HEK293 (cell line): ENCODE measurements around the gene VAV2.
A peak's percentile ranks its signal among the peaks of the same experiment; 100 is the strongest.
"Not testable (repeated sequence)": the region's sequence is repeated elsewhere in the genome, so short reads cannot be mapped to it uniquely, and the experiment has no call there.

Experiments
- CTCF ChIA-PET: fragments of 350-600 bp; formaldehyde crosslinking; extraction: SDS; loops from one replicate; lab custom pipeline; 2021; ENCODE audit warnings: antibody characterized with exemption; lab: Yijun Ruan, JAX
- POLR2A ChIA-PET: fragments of 300-600 bp; formaldehyde crosslinking; extraction: SDS; loops from one replicate; lab custom pipeline; 2020; ENCODE audit warnings: antibody characterized with exemption, inconsistent platforms; lab: Yijun Ruan, JAX
- H3K27ac ChIP-seq: fragments of 200-500 bp; sonication (Bioruptor generic); 2 replicates; pipeline ENCODE4 v1.5.1; 2014; ENCODE audit warnings: low read depth, low read length, control low read depth, inconsistent platforms; ENCODE audit errors: extremely low read depth
- H3K36me3 ChIP-seq, 2 experiments: fragments of 200-500 bp in 1 of 2; sonication (Bioruptor generic) in 1 of 2; 1 replicate in 1 of 2; 2 replicates in 1 of 2; pipeline ENCODE4 v1.5.1; 2014 to 2017; ENCODE audit warnings: inconsistent platforms in 2 of 2, low read length in 2 of 2; ENCODE audit not compliant: control insufficient read depth in 2 of 2, insufficient read depth in 1 of 2
- H3K4me1 ChIP-seq: fragments of 200-500 bp; sonication (Bioruptor generic); 2 replicates; pipeline ENCODE4 v1.5.1; 2014; ENCODE audit warnings: mild to moderate bottlenecking, low read length, inconsistent platforms; ENCODE audit not compliant: control insufficient read depth, insufficient read depth
- H3K4me3 ChIP-seq: 2 replicates; pipeline ENCODE4 v1.5.1; 2011; ENCODE audit warnings: low read depth, mild to moderate bottlenecking, control low read depth, low read length, moderate library complexity
- H3K9me3 ChIP-seq: fragments of 200-500 bp; sonication (Bioruptor generic); 2 replicates; pipeline ENCODE4 v1.5.1; 2014; ENCODE audit warnings: low read depth, low read length, inconsistent platforms; ENCODE audit not compliant: control insufficient read depth, insufficient read depth
- EGR2 ChIP-seq: fragments of 450-650 bp; formaldehyde crosslinking; IDR thresholded peaks from 2 replicates; pipeline ENCODE4 v1.5.1; 2016; ENCODE audit warnings: low read depth, missing biosample characterization, missing genetic modification characterization
- WT1 ChIP-seq: fragments of 450-650 bp; formaldehyde crosslinking; IDR thresholded peaks from 2 replicates; pipeline ENCODE4 v1.5.1; 2016; ENCODE audit warnings: missing biosample characterization, missing genetic modification characterization
- YY2 ChIP-seq: fragments of 450-650 bp; formaldehyde crosslinking; IDR thresholded peaks from 2 replicates; pipeline ENCODE4 v1.5.1; 2016; ENCODE audit warnings: missing biosample characterization, missing genetic modification characterization
- ZNF112 ChIP-seq: fragments of 450-650 bp; formaldehyde crosslinking; IDR thresholded peaks from 2 replicates; pipeline ENCODE4 v1.5.0; 2017; ENCODE audit warnings: missing biosample characterization, missing genetic modification characterization
- ZNF16 ChIP-seq: fragments of 450-650 bp; formaldehyde crosslinking; IDR thresholded peaks from 2 replicates; pipeline ENCODE4 v1.5.1; 2016; ENCODE audit warnings: low read depth, missing biosample characterization, missing genetic modification characterization
- ZNF248 ChIP-seq: fragments of 450-650 bp; formaldehyde crosslinking; IDR thresholded peaks from 2 replicates; pipeline ENCODE4 v1.5.1; 2017; ENCODE audit warnings: missing biosample characterization, missing genetic modification characterization
- ZNF302 ChIP-seq: fragments of 450-650 bp; formaldehyde crosslinking; IDR thresholded peaks from 2 replicates; pipeline ENCODE4 v1.5.1; 2016; ENCODE audit warnings: missing biosample characterization, missing genetic modification characterization, low read depth
- ZNF423 ChIP-seq: fragments of 450-650 bp; formaldehyde crosslinking; IDR thresholded peaks from 2 replicates; pipeline ENCODE4 v1.5.1; 2016; ENCODE audit warnings: missing biosample characterization, missing genetic modification characterization
- ZNF621 ChIP-seq: fragments of 450-650 bp; formaldehyde crosslinking; IDR thresholded peaks from 2 replicates; pipeline ENCODE4 v1.5.1; 2017; ENCODE audit warnings: missing biosample characterization, missing genetic modification characterization
- ZNF670 ChIP-seq: fragments of 450-650 bp; formaldehyde crosslinking; IDR thresholded peaks from 2 replicates; pipeline ENCODE4 v1.5.1; 2016; ENCODE audit warnings: missing biosample characterization, missing genetic modification characterization, low read depth
- TF ChIP-seq, protein P1 (sequence below): fragments of 450-650 bp; formaldehyde crosslinking; IDR thresholded peaks from 2 replicates; pipeline ENCODE4 v1.5.1; 2016; ENCODE audit warnings: missing biosample characterization, missing genetic modification characterization, low read depth
- TF ChIP-seq, protein P2 (sequence below): fragments of 450-650 bp; formaldehyde crosslinking; IDR thresholded peaks from 2 replicates; pipeline ENCODE4 v1.5.1; 2016; ENCODE audit warnings: missing biosample characterization, missing genetic modification characterization
- TF ChIP-seq, protein P3 (sequence below): sonication (generic); formaldehyde crosslinking; IDR thresholded peaks from 2 replicates; pipeline ENCODE4 v1.8.1; 2022; ENCODE audit warnings: mild to moderate bottlenecking, moderate library complexity, missing genetic modification reagents
- TF ChIP-seq, protein P4 (sequence below): fragments of 450-650 bp; formaldehyde crosslinking; IDR thresholded peaks from 2 replicates; pipeline ENCODE4 v1.5.1; 2016; ENCODE audit warnings: missing biosample characterization, missing genetic modification characterization
- TF ChIP-seq, protein P5 (sequence below): fragments of 450-650 bp; formaldehyde crosslinking; IDR thresholded peaks from 2 replicates; pipeline ENCODE4 v1.5.1; 2016; ENCODE audit warnings: missing biosample characterization, missing genetic modification characterization

The VAV2 gene

DNA sequence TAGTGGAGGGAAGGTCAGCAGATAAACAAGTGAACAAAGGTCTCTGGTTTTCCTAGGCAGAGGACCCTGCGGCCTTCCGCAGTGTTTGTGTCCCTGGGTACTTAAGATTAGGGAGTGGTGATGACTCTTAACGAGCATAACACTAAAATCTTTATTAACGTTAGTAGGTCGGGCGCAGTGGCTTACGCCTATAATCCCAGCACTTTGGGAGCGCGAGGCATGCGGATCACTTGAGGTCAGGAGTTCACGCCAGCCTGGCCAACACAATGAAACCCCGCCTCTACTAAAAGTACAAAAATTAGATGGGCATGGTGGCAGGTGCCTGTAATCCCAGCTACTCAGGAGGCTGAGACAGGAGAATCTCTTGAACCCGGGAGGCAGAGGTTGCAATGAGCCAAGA, 96.1 kb downstream of the VAV2 start:
- CTCF ChIA-PET, H3K9me3 ChIP-seq, H3K4me3 ChIP-seq, H3K27ac ChIP-seq, POLR2A ChIA-PET, H3K36me3 ChIP-seq, H3K4me1 ChIP-seq: not testable (repeated sequence)
- peak; percentile 31; the same call in 1 of the 2 replicates for TF ChIP-seq WT1 (tag by site-specific recombination)

DNA sequence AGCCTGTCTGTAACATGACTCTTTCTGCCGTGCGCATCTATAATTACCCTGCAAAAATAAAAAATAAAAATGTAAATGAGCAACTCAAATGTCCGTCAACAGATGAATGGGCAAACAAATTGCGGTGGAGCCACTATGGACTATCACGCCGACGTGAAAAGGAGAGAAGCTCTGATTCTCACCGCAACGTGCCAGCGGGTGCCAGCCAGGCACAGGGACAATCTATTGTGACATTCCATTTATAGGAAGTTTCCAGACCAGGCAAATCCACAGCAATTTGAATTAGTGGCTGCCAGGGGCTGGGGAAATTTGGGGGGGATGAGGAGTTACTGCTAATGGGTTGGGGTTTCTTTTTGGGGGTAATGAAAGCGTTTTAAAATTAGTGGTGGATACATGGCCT, 96.8 kb downstream of the VAV2 start:
- Histone ChIP-seq H3K36me3 (no peaks in the 10 kb centered on the region), H3K4me1 (no peaks in the 10 kb centered on the region), H3K4me3 (no peak overlapping the region), H3K27ac (no peak overlapping the region), H3K9me3 (no peaks in the 10 kb centered on the region)
- CTCF ChIA-PET: no interaction called here
- TF ChIP-seq, protein P1, sequence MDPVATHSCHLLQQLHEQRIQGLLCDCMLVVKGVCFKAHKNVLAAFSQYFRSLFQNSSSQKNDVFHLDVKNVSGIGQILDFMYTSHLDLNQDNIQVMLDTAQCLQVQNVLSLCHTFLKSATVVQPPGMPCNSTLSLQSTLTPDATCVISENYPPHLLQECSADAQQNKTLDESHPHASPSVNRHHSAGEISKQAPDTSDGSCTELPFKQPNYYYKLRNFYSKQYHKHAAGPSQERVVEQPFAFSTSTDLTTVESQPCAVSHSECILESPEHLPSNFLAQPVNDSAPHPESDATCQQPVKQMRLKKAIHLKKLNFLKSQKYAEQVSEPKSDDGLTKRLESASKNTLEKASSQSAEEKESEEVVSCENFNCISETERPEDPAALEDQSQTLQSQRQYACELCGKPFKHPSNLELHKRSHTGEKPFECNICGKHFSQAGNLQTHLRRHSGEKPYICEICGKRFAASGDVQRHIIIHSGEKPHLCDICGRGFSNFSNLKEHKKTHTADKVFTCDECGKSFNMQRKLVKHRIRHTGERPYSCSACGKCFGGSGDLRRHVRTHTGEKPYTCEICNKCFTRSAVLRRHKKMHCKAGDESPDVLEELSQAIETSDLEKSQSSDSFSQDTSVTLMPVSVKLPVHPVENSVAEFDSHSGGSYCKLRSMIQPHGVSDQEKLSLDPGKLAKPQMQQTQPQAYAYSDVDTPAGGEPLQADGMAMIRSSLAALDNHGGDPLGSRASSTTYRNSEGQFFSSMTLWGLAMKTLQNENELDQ (tag by site-specific recombination): no peak
- TF ChIP-seq ZNF112 (tag by site-specific recombination) (no peak), EGR2 (tag by site-specific recombination) (no peak), ZNF423 (tag by site-specific recombination) (no peak), ZNF621 (no peak), ZNF248 (tag by site-specific recombination) (no peak), ZNF302 (tag by site-specific recombination) (no peak), YY2 (tag by site-specific recombination) (no peak), ZNF16 (tag by site-specific recombination) (no peak), ZNF670 (tag by site-specific recombination) (no peak)
- TF ChIP-seq, protein P2, sequence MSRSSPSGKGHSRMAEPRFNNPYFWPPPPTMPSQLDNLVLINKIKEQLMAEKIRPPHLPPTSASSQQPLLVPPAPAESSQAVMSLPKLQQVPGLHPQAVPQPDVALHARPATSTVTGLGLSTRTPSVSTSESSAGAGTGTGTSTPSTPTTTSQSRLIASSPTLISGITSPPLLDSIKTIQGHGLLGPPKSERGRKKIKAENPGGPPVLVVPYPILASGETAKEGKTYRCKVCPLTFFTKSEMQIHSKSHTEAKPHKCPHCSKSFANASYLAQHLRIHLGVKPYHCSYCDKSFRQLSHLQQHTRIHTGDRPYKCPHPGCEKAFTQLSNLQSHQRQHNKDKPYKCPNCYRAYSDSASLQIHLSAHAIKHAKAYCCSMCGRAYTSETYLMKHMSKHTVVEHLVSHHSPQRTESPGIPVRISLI (tag by site-specific recombination): no peak
- TF ChIP-seq, protein P3, sequence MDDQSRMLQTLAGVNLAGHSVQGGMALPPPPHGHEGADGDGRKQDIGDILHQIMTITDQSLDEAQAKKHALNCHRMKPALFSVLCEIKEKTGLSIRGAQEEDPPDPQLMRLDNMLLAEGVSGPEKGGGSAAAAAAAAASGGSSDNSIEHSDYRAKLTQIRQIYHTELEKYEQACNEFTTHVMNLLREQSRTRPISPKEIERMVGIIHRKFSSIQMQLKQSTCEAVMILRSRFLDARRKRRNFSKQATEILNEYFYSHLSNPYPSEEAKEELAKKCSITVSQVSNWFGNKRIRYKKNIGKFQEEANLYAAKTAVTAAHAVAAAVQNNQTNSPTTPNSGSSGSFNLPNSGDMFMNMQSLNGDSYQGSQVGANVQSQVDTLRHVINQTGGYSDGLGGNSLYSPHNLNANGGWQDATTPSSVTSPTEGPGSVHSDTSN: no peak
- TF ChIP-seq, protein P4, sequence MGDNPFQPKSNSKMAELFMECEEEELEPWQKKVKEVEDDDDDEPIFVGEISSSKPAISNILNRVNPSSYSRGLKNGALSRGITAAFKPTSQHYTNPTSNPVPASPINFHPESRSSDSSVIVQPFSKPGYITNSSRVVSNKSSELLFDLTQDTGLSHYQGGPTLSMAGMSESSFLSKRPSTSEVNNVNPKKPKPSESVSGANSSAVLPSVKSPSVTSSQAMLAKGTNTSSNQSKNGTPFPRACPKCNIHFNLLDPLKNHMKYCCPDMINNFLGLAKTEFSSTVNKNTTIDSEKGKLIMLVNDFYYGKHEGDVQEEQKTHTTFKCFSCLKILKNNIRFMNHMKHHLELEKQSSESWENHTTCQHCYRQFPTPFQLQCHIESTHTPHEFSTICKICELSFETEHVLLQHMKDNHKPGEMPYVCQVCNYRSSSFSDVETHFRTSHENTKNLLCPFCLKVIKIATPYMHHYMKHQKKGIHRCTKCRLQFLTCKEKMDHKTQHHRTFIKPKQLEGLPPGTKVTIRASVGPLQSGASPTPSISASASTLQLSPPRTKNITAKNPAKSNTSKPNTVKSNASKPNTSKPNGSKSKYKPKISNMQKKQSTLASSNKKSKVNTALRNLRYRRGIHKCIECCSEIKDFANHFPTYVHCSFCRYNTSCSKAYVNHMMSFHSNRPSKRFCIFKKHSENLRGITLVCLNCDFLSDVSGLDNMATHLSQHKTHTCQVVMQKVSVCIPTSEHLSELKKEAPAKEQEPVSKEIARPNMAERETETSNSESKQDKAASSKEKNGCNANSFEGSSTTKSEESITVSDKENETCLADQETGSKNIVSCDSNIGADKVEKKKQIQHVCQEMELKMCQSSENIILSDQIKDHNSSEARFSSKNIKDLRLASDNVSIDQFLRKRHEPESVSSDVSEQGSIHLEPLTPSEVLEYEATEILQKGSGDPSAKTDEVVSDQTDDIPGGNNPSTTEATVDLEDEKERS: no peak
- TF ChIP-seq, protein P5, sequence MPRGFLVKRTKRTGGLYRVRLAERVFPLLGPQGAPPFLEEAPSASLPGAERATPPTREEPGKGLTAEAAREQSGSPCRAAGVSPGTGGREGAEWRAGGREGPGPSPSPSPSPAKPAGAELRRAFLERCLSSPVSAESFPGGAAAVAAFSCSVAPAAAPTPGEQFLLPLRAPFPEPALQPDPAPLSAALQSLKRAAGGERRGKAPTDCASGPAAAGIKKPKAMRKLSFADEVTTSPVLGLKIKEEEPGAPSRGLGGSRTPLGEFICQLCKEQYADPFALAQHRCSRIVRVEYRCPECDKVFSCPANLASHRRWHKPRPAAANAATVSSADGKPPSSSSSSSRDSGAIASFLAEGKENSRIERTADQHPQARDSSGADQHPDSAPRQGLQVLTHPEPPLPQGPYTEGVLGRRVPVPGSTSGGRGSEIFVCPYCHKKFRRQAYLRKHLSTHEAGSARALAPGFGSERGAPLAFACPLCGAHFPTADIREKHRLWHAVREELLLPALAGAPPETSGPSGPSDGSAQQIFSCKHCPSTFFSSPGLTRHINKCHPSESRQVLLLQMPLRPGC (tag by site-specific recombination): no peak
- POLR2A ChIA-PET: no interaction called here
